ENCODE data around the gene DNAI7. TPM values are rescaled to one million over a fixed set of nuclear protein-coding genes. Genes with fewer than 3 reads are reported as not detected.

Gene DNAI7
- total and polyA plus RNA-seq, 2 of the 13 experiments (the other 11 are each of a cell fraction or from before 2014, with no cell fraction given) = 0.04 to 0.25 TPM

GRCh38 chr12:25187781-25188180 is 7.2 kb downstream of the DNAI7 start:
- H3K9ac ChIP-seq (ENCODE audit: insufficient read depth, low read depth, low read length) = no peak overlapping the region
- H2AFZ ChIP-seq (ENCODE audit: low read length) = no peak overlapping the region
- ChIA-PET POLR2A (no interaction called here), CTCF (ENCODE audit: low intra/inter-chr PET ratio, low total read pairs) (no interaction called here)
- DNase-seq (ENCODE audit: low spot score) (no peak), ATAC-seq (no peak), FAIRE-seq (no peak)
- in situ Hi-C loops (cut with HindIII; ENCODE audit: extremely low pct_ligation_motif_present, low pct_unique_long_range_greater_than_20kb) = no loop called here
- no peak overlapping the region for H3K4me3 ChIP-seq (replicated peaks in 1 of 3; ENCODE audit: insufficient read depth in 1 of 3, low read depth in 2 of 3, low read length in 3 of 3)
- intact Hi-C loops (cut with micrococcal nuclease; ENCODE audit: unreplicated experiment) = no loop called here
- H3K27me3 ChIP-seq (ENCODE audit: control insufficient read depth in 1 of 2, insufficient read depth in 2 of 2, low read length in 2 of 2) = no peaks in the 10 kb centered on the region
- H3K79me2 ChIP-seq (ENCODE audit: insufficient read depth, low read length) = no peaks in the 10 kb centered on the region
- no peak overlapping the region for H3K27ac ChIP-seq (ENCODE audit: extremely low read length, insufficient read depth, low read length)
- BruUV-seq (replicated peaks) = no TSS peak
- TF ChIP-seq SMARCE1 (IDR thresholded peaks at IDR 0.05; ENCODE audit: borderline replicate concordance) (no peak), MBD4 (IDR thresholded peaks at IDR 0.05; ENCODE audit: borderline replicate concordance, low read length) (no peak), NFKB2 (CRISPR knock-in tag; IDR thresholded peaks at IDR 0.05; ENCODE audit: borderline replicate concordance) (no peak), ZNF326 (CRISPR knock-in tag; IDR thresholded peaks at IDR 0.05; ENCODE audit: borderline replicate concordance) (no peak)
- H3K9me3 ChIP-seq (ENCODE audit: low read length) = no peaks in the 10 kb centered on the region
- peaks cover 9% of the 10 kb centered on the region for H3K4me1 ChIP-seq (ENCODE audit: insufficient read depth, low read length)
- 62% methylated on average over 2 of the region's 2 CpGs for WGBS (ENCODE audit: low lambda C conversion rate)
- no peaks in the 10 kb centered on the region for H4K20me1 ChIP-seq (ENCODE audit: insufficient read depth, low read length)
- H3K36me3 ChIP-seq (replicated peaks in 1 of 2; ENCODE audit: control insufficient read depth in 1 of 2, insufficient read depth in 2 of 2, low read length in 2 of 2) = no peaks in the 10 kb centered on the region
- no peak overlapping the region for H3K4me2 ChIP-seq (ENCODE audit: low read depth, low read length)

- Histone ChIP-seq H3K4me3 (replicated peaks in 1 of 3; ENCODE audit: insufficient read depth in 1 of 3, low read depth in 2 of 3, low read length in 3 of 3) (no peak overlapping the region), H3K27ac (ENCODE audit: extremely low read length, insufficient read depth, low read length) (no peak overlapping the region), H3K9me3 (ENCODE audit: low read length) (no peaks in the 10 kb centered on the region), H3K9ac (ENCODE audit: insufficient read depth, low read depth, low read length) (no peak overlapping the region), H3K36me3 (replicated peaks in 1 of 2; ENCODE audit: control insufficient read depth in 1 of 2, insufficient read depth in 2 of 2, low read length in 2 of 2) (no peaks in the 10 kb centered on the region), H3K79me2 (ENCODE audit: insufficient read depth, low read length) (no peaks in the 10 kb centered on the region), H3K4me1 (ENCODE audit: insufficient read depth, low read length) (peaks cover 9% of the 10 kb centered on the region), H3K4me2 (ENCODE audit: low read depth, low read length) (peak overlapping the region; percentile 36), H4K20me1 (ENCODE audit: insufficient read depth, low read length) (no peaks in the 10 kb centered on the region), H3K27me3 (ENCODE audit: control insufficient read depth in 1 of 2, insufficient read depth in 2 of 2, low read length in 2 of 2) (no peaks in the 10 kb centered on the region), H2AFZ (ENCODE audit: low read length) (no peak overlapping the region)
- BruUV-seq (replicated peaks) = no TSS peak
- no peak for FAIRE-seq
- intact Hi-C loops (cut with micrococcal nuclease; ENCODE audit: unreplicated experiment) = no loop called here
- peak; percentile 35; the same call in 1 of the 3 replicates for ATAC-seq
- WGBS (ENCODE audit: low lambda C conversion rate) = 1% methylated on average over 3 of the region's 3 CpGs
- POLR2A ChIA-PET = no interaction called here
- DNase-seq (ENCODE audit: low spot score) = peak; percentile 30
- in situ Hi-C loops (cut with HindIII; ENCODE audit: extremely low pct_ligation_motif_present, low pct_unique_long_range_greater_than_20kb) = no loop called here
- CTCF ChIA-PET (ENCODE audit: low intra/inter-chr PET ratio, low total read pairs) = no interaction called here
- TF ChIP-seq, protein P1, sequence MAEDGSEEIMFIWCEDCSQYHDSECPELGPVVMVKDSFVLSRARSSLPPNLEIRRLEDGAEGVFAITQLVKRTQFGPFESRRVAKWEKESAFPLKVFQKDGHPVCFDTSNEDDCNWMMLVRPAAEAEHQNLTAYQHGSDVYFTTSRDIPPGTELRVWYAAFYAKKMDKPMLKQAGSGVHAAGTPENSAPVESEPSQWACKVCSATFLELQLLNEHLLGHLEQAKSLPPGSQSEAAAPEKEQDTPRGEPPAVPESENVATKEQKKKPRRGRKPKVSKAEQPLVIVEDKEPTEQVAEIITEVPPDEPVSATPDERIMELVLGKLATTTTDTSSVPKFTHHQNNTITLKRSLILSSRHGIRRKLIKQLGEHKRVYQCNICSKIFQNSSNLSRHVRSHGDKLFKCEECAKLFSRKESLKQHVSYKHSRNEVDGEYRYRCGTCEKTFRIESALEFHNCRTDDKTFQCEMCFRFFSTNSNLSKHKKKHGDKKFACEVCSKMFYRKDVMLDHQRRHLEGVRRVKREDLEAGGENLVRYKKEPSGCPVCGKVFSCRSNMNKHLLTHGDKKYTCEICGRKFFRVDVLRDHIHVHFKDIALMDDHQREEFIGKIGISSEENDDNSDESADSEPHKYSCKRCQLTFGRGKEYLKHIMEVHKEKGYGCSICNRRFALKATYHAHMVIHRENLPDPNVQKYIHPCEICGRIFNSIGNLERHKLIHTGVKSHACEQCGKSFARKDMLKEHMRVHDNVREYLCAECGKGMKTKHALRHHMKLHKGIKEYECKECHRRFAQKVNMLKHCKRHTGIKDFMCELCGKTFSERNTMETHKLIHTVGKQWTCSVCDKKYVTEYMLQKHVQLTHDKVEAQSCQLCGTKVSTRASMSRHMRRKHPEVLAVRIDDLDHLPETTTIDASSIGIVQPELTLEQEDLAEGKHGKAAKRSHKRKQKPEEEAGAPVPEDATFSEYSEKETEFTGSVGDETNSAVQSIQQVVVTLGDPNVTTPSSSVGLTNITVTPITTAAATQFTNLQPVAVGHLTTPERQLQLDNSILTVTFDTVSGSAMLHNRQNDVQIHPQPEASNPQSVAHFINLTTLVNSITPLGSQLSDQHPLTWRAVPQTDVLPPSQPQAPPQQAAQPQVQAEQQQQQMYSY (CRISPR knock-in tag; IDR thresholded peaks at IDR 0.05) = peak; percentile 67; the same call in 1 of the 2 replicates
- TF ChIP-seq ZNF383 (CRISPR knock-in tag; IDR thresholded peaks at IDR 0.05; ENCODE audit: borderline replicate concordance) (no peak), ZFP41 (CRISPR knock-in tag; IDR thresholded peaks at IDR 0.05; ENCODE audit: borderline replicate concordance) (no peak), ZEB1 (IDR thresholded peaks at IDR 0.05; ENCODE audit: insufficient replicate concordance, low read depth) (no peak)
- TF ChIP-seq, protein P2, sequence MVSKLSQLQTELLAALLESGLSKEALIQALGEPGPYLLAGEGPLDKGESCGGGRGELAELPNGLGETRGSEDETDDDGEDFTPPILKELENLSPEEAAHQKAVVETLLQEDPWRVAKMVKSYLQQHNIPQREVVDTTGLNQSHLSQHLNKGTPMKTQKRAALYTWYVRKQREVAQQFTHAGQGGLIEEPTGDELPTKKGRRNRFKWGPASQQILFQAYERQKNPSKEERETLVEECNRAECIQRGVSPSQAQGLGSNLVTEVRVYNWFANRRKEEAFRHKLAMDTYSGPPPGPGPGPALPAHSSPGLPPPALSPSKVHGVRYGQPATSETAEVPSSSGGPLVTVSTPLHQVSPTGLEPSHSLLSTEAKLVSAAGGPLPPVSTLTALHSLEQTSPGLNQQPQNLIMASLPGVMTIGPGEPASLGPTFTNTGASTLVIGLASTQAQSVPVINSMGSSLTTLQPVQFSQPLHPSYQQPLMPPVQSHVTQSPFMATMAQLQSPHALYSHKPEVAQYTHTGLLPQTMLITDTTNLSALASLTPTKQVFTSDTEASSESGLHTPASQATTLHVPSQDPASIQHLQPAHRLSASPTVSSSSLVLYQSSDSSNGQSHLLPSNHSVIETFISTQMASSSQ (IDR thresholded peaks at IDR 0.05; ENCODE audit: low read depth) = no peak
- TF ChIP-seq, protein P2 (CRISPR knock-in tag; IDR thresholded peaks at IDR 0.05; ENCODE audit: borderline replicate concordance) = no peak
These were observed 8.1 kb downstream of the DNAI7 start for GRCh38 chr12:25186788-25187402.
